GM19395 (cell line): ENCODE results near the gene MYDGF.

Experiments
- ATAC-seq: cut with Tn5 transposase; IDR thresholded peaks from one replicate; pipeline ENCODE4 v1.9.1; 2021; ENCODE audit warnings: mild to moderate bottlenecking, moderate library complexity; ENCODE audit not compliant: unreplicated experiment

The MYDGF gene

GRCh38 chr19:4613254-4613751, 56.8 kb downstream of the MYDGF start:
- ATAC-seq = no peak

GRCh38 chr19:4609878-4610511, 60.1 kb downstream of the MYDGF start:
- ATAC-seq = no peak
